HCT116 (cell line): Measurements from ENCODE around the gene SEC24C. TPM values are rescaled to one million over a fixed set of nuclear protein-coding genes. Genes with fewer than 3 reads are reported as not detected.

ENCODE experiments used
- ATAC-seq: fragments of 200-7000 bp; cut with Tn5 transposase; 2 replicates; pipeline ENCODE4 v1.9.1; 2020; ENCODE audit warnings: mild to moderate bottlenecking, moderate library complexity
- BruUV-seq: library from RNA; stranded (reverse); fragments of 400-500 nt; replicated peaks from 2 replicates; lab custom pipeline; 2021; lab: Mats Ljungman, UMichigan
- CTCF ChIA-PET: fragments of 300-600 bp; sonication (Branson Sonifier 250); formaldehyde crosslinking; loops from one replicate; lab custom pipeline; 2021; ENCODE audit warnings: antibody characterized with exemption; lab: Charles Lee
- POLR2A ChIA-PET: fragments of 300-600, 350-600 bp; sonication (Branson Sonifier 250); formaldehyde crosslinking; loops from one replicate; lab custom pipeline; 2021; ENCODE audit warnings: antibody characterized with exemption; lab: Charles Lee
- RAD21 ChIA-PET, 2 experiments: fragments of 300-600 bp; sonication (Branson Sonifier 250); formaldehyde crosslinking; loops; one replicate each; lab custom pipeline; 2023; ENCODE audit warnings: low total read pairs in 2 of 2; ENCODE audit not compliant: uncharacterized antibody in 2 of 2, unreplicated experiment in 2 of 2, low non-redundant PET in 1 of 2; lab: Charles Lee
- DNase-seq: peaks from one replicate; pipeline ENCODE4 v3.0.0-alpha.2; 2010; ENCODE audit warnings: low read depth, low spot score
- H2AFZ ChIP-seq: fragments of 200-600 bp; shearing (Covaris generic), sonication (generic); 2 replicates; pipeline ENCODE4 v1.6.1; 2017; ENCODE audit warnings: low read depth, mixed run types, mixed read lengths, antibody characterized with exemption, low read length; ENCODE audit not compliant: poor library complexity, severe bottlenecking
- H3K27ac ChIP-seq: 2 replicates; pipeline ENCODE4 v1.5.1; 2012; ENCODE audit warnings: low read depth, low read length
- H3K27me3 ChIP-seq: fragments of 200-600 bp; sonication (generic); 2 replicates; pipeline ENCODE4 v1.6.1; 2016; ENCODE audit warnings: mixed run types, low read length, mixed read lengths; ENCODE audit not compliant: insufficient read depth
- H3K36me3 ChIP-seq, 2 experiments: fragments of 200-500 bp in 1 of 2; fragments of 200-600 bp in 1 of 2; sonication (Bioruptor generic) in 1 of 2; sonication (generic) in 1 of 2; 2 replicates each; pipeline versions ENCODE4 v1.5.1 to v1.6.1; 2014 to 2016; ENCODE audit warnings: low read length in 2 of 2, inconsistent platforms in 1 of 2, mixed read lengths in 1 of 2, mixed run types in 1 of 2; ENCODE audit not compliant: insufficient read depth in 2 of 2, control insufficient read depth in 1 of 2
- H3K4me1 ChIP-seq, 2 experiments: fragments of 200-600 bp in 1 of 2; sonication (generic) in 1 of 2; 2 replicates each; pipeline versions ENCODE4 v1.5.1 to v1.6.1; 2012 to 2017; ENCODE audit warnings: low read length in 2 of 2, inconsistent platforms in 1 of 2, mild to moderate bottlenecking in 1 of 2, mixed read lengths in 1 of 2, mixed run types in 1 of 2, moderate library complexity in 1 of 2; ENCODE audit not compliant: insufficient read depth in 2 of 2, control insufficient read depth in 1 of 2
- H3K4me2 ChIP-seq: fragments of 200-600 bp; sonication (generic); 2 replicates; pipeline ENCODE4 v1.6.1; 2017; ENCODE audit warnings: mixed run types, low read length, mixed read lengths
- H3K4me3 ChIP-seq, 2 experiments: fragments of 200-600 bp in 1 of 2; sonication (generic) in 1 of 2; replicated peaks in 1 of 2; 2 replicates each; pipeline ENCODE4 v1.5.1; 2011 to 2016; ENCODE audit warnings: low read length in 2 of 2, control low read depth in 1 of 2, low read depth in 1 of 2, mild to moderate bottlenecking in 1 of 2, mixed read lengths in 1 of 2, mixed run types in 1 of 2
- H3K79me2 ChIP-seq: fragments of 200-600 bp; sonication (generic); 2 replicates; pipeline ENCODE4 v1.6.1; 2017; ENCODE audit warnings: mild to moderate bottlenecking, mixed run types, low read length, moderate library complexity, mixed read lengths; ENCODE audit not compliant: insufficient read depth
- H3K9ac ChIP-seq: fragments of 200-600 bp; sonication (generic); 2 replicates; pipeline ENCODE4 v1.6.1; 2016; ENCODE audit warnings: low read length, mixed read lengths
- H3K9me2 ChIP-seq: fragments of 200-600 bp; sonication (generic), shearing (Covaris generic); 2 replicates; pipeline ENCODE4 v1.6.1; 2017; ENCODE audit warnings: mixed run types, mild to moderate bottlenecking, moderate library complexity; ENCODE audit not compliant: insufficient read depth
- H3K9me3 ChIP-seq, 2 experiments: fragments of 200-500 bp in 1 of 2; fragments of 200-600 bp in 1 of 2; sonication (Bioruptor generic) in 1 of 2; sonication (generic) in 1 of 2; 2 replicates each; pipeline ENCODE4 v1.6.1; 2014 to 2017; ENCODE audit warnings: low read length in 2 of 2, mixed read lengths in 2 of 2, inconsistent platforms in 1 of 2, low read depth in 1 of 2, mild to moderate bottlenecking in 1 of 2, mixed run types in 1 of 2, moderate library complexity in 1 of 2; ENCODE audit not compliant: control insufficient read depth in 1 of 2, insufficient read depth in 1 of 2
- H4K20me1 ChIP-seq: fragments of 200-600 bp; sonication (generic), shearing (Covaris generic); 2 replicates; pipeline ENCODE4 v1.6.1; 2017; ENCODE audit warnings: mixed run types, mild to moderate bottlenecking, moderate library complexity; ENCODE audit not compliant: insufficient read depth
- ATF3 ChIP-seq: IDR thresholded peaks from 2 replicates; pipeline ENCODE4 v1.6.1; 2012
- CEBPB ChIP-seq: IDR thresholded peaks from 2 replicates; pipeline ENCODE4 v1.6.1; 2012; ENCODE audit warnings: low read depth
- CTCF ChIP-seq, 3 experiments: fragments of 200-600 bp in 1 of 3; sonication (generic) in 1 of 3; IDR thresholded peaks in 2 of 3; conservative IDR thresholded peaks in 1 of 3; 2 replicates each; pipeline ENCODE4 v1.5.1; 2012 to 2017; ENCODE audit warnings: low read depth in 2 of 3, low read length in 2 of 3, antibody characterized with exemption in 1 of 3, borderline replicate concordance in 1 of 3, control low read depth in 1 of 3, mild to moderate bottlenecking in 1 of 3, mixed read lengths in 1 of 3, mixed run types in 1 of 3, moderate library complexity in 1 of 3; ENCODE audit not compliant: insufficient read depth in 1 of 3
- ELF1 ChIP-seq: IDR thresholded peaks from 2 replicates; pipeline ENCODE4 v1.6.1; 2012; ENCODE audit warnings: low read depth, borderline replicate concordance
- EZH2 ChIP-seq: fragments of 200-600 bp; sonication (generic); IDR thresholded peaks from 2 replicates; pipeline ENCODE4 v1.6.1; 2017; ENCODE audit warnings: antibody characterized with exemption, mixed run types
- JUND ChIP-seq: IDR thresholded peaks from 2 replicates; pipeline ENCODE4 v1.6.1; 2012
- MAX ChIP-seq: IDR thresholded peaks from 2 replicates; pipeline ENCODE4 v1.6.1; 2012
- POLR2AphosphoS5 ChIP-seq: IDR thresholded peaks from 2 replicates; pipeline ENCODE4 v1.6.1; 2011; ENCODE audit warnings: mild to moderate bottlenecking, low read depth, low read length, moderate library complexity
- RAD21 ChIP-seq: IDR thresholded peaks from 2 replicates; pipeline ENCODE4 v1.6.1; 2012; ENCODE audit warnings: low read depth, mild to moderate bottlenecking
- REST ChIP-seq: IDR thresholded peaks from 2 replicates; pipeline ENCODE4 v1.6.1; 2012; ENCODE audit warnings: low read depth
- SIN3A ChIP-seq: IDR thresholded peaks from 2 replicates; pipeline ENCODE4 v1.6.1; 2012; ENCODE audit warnings: low read depth
- SP1 ChIP-seq: IDR thresholded peaks from 2 replicates; pipeline ENCODE4 v1.6.1; 2012; ENCODE audit warnings: low read depth
- SRF ChIP-seq: IDR thresholded peaks from 2 replicates; pipeline ENCODE4 v1.6.1; 2012; ENCODE audit warnings: low read depth
- TCF7L2 ChIP-seq: IDR thresholded peaks from 2 replicates; pipeline ENCODE4 v1.7.0; 2011; ENCODE audit warnings: borderline replicate concordance, inconsistent platforms; ENCODE audit not compliant: insufficient read depth, insufficient read length; ENCODE audit errors: extremely low read depth
- ZBTB33 ChIP-seq: IDR thresholded peaks from 2 replicates; pipeline ENCODE4 v1.6.1; 2011; ENCODE audit warnings: mild to moderate bottlenecking, low read length, moderate library complexity; ENCODE audit not compliant: insufficient replicate concordance; ENCODE audit errors: extremely low read depth
- ZFX ChIP-seq: fragments of 450-650 bp; IDR thresholded peaks from 2 replicates; pipeline ENCODE4 v1.6.1; 2017
- ZNF274 ChIP-seq: fragments of 200-500 bp; sonication (Bioruptor generic); IDR thresholded peaks from 2 replicates; pipeline ENCODE4 v1.6.1; 2014; ENCODE audit warnings: mild to moderate bottlenecking, low read depth, low read length, inconsistent platforms
- intact Hi-C: fragments of 100-400 bp; cut with micrococcal nuclease; formaldehyde crosslinking; loops from 2 replicates; pipeline ENCODE4 v1.10.0; 2022
- total RNA-seq: library from RNA; stranded (reverse); gene quantifications from one replicate; pipeline ENCODE4 v1.2.1, GENCODE V29; 2021; ENCODE audit not compliant: unreplicated experiment

Gene SEC24C
- total RNA-seq, 1 experiment from 2014 or later, result 60.9 TPM

GRCh38 chr10:73731588-73732375 is 12.4 kb upstream of the SEC24C start:
- intact Hi-C loops, result no loop called here

More at GRCh38 chr10:73731588-73732375, 12.4 kb upstream of the SEC24C start:
- ChIA-PET POLR2A (interaction anchor here (3.7 kb wide), 1 partner anchor 12 kb away, joined by 36 read pairs; the partner anchor contains the start of gene SEC24C), RAD21 (no interaction called here), CTCF (no interaction called here)
- ATAC-seq (no peak), DNase-seq (no peak)
- no TSS peak for BruUV-seq
- no peaks in the 10 kb centered on the region for H3K9me2 ChIP-seq
- no peak for TF ChIP-seq SRF
- TF ChIP-seq POLR2AphosphoS5, result no peak
- no peak for TF ChIP-seq MAX
- no peak for TF ChIP-seq RAD21
- TF ChIP-seq JUND, result no peak
- TF ChIP-seq ZFX, result no peak
- no peak for TF ChIP-seq SP1
- no peak for TF ChIP-seq SIN3A
- no peak for TF ChIP-seq ATF3
- no peak for TF ChIP-seq ELF1
- no peak for TF ChIP-seq ZBTB33
- TF ChIP-seq CEBPB, result no peak
- TF ChIP-seq ZNF274, result no peak
- TF ChIP-seq CTCF (IDR thresholded peaks at IDR 0.05 in 2 of 3, conservative IDR thresholded peaks at IDR 0.05 in 1 of 3; ENCODE audit: borderline replicate concordance in 1 of 3, insufficient read depth in 1 of 3, low read depth in 2 of 3, low read length in 2 of 3), result no peak
- no peak for TF ChIP-seq EZH2
- no peak for TF ChIP-seq TCF7L2
- TF ChIP-seq REST, result no peak
- peaks cover 0 to 6% of the 10 kb centered on the region in 2 experiments; a peak in 2 of 4 replicates for H3K4me1 ChIP-seq
- H3K36me3 ChIP-seq, result peaks cover 0 to 4% of the 10 kb centered on the region in 2 experiments; a peak in 3 of 4 replicates
- no peak overlapping the region for H2AFZ ChIP-seq
- H4K20me1 ChIP-seq, result no peaks in the 10 kb centered on the region
- H3K9me3 ChIP-seq, result no peaks in the 10 kb centered on the region
- H3K9ac ChIP-seq, result no peak overlapping the region
- H3K27me3 ChIP-seq, result no peaks in the 10 kb centered on the region
- peaks cover 23% of the 10 kb centered on the region for H3K79me2 ChIP-seq
- no peak overlapping the region for H3K27ac ChIP-seq
- H3K4me2 ChIP-seq, result peak overlapping the region; percentile 91; the same call in 1 of the 2 replicates
- peak overlapping the region in 1 of 2 experiments; percentile 95; a peak in 1 of 4 replicates for H3K4me3 ChIP-seq
